RWPE1 (cell line): ENCODE data around the gene RBCK1.
A peak's percentile ranks its signal among the peaks of the same experiment; 100 is the strongest.
"Not testable (repeated sequence)": the region's sequence is repeated elsewhere in the genome, so short reads cannot be mapped to it uniquely, and the experiment has no call there.

Experiments
- CTCF ChIA-PET: fragments of 350-600 bp; sonication (Branson Sonifier 250); formaldehyde crosslinking; extraction: SDS; loops from one replicate; lab custom pipeline; 2021; lab: Yijun Ruan, JAX
- POLR2A ChIA-PET: fragments of 400-600 bp; formaldehyde crosslinking; extraction: SDS; loops from one replicate; lab custom pipeline; 2020; ENCODE audit warnings: antibody characterized with exemption; ENCODE audit not compliant: low non-redundant PET; lab: Yijun Ruan, JAX
- DNase-seq: peaks from one replicate; pipeline ENCODE4 v3.0.0; 2012; ENCODE audit warnings: low spot score
- H3K27ac ChIP-seq: fragments of 450-650 bp; 2 replicates; pipeline ENCODE4 v1.5.1; 2017
- TF ChIP-seq, protein P1 (sequence below): fragments of 450-650 bp; conservative IDR thresholded peaks from 2 replicates; pipeline ENCODE4 v1.5.1; 2017; ENCODE audit warnings: low read depth, mild to moderate bottlenecking

Gene RBCK1

DNA sequence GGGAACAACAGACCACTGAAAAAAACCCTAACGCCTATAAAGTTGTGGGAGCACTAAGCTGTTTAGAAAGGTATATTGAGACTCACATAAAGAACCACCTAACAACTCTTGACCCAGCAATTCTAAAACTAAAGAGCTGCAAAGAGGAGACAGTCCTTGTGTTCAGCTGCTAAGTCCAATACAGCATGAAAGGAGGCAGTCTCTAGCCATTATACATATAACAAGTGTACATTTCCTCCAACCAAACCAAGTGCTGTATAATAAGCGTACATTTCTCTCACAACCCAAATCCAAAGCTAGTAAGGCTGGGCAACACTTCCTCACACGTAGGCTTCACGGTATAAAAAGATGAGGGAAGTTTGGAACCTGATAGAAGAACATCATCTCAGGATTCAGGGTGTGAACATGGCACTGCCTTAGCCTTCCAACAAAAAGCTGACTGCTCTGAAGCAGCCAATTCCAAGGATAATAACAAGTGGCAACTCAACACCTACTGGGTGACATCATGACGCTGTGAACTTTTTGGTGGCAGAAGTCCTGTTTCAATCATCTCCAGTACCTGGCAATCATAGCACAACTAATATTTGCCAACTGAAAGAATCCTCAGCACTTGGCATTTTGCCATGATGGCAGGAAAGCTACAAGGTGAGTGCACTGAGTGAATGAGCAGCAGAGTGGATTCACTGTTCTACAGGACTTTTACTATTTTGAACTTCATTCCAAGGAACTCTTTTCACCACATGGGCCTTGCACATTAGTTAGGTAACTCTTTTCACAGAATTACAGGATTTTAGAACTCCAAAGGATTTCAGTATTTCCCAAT is 37.6 kb downstream of the RBCK1 start:
- TF ChIP-seq, protein P1, sequence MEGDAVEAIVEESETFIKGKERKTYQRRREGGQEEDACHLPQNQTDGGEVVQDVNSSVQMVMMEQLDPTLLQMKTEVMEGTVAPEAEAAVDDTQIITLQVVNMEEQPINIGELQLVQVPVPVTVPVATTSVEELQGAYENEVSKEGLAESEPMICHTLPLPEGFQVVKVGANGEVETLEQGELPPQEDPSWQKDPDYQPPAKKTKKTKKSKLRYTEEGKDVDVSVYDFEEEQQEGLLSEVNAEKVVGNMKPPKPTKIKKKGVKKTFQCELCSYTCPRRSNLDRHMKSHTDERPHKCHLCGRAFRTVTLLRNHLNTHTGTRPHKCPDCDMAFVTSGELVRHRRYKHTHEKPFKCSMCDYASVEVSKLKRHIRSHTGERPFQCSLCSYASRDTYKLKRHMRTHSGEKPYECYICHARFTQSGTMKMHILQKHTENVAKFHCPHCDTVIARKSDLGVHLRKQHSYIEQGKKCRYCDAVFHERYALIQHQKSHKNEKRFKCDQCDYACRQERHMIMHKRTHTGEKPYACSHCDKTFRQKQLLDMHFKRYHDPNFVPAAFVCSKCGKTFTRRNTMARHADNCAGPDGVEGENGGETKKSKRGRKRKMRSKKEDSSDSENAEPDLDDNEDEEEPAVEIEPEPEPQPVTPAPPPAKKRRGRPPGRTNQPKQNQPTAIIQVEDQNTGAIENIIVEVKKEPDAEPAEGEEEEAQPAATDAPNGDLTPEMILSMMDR = no peak
- ChIA-PET POLR2A (interaction anchor here (0.5 kb wide), 1 partner anchor 11 kb away, joined by 4 read pairs; no protein-coding TSS in a partner anchor), CTCF (interaction anchor here (0.6 kb wide), 1 partner anchor 1229 kb away, joined by 3 read pairs; no protein-coding TSS in a partner anchor)
- no peak for DNase-seq
- H3K27ac ChIP-seq = peak overlapping the region; percentile 39; the same call in 1 of the 2 replicates

DNA sequence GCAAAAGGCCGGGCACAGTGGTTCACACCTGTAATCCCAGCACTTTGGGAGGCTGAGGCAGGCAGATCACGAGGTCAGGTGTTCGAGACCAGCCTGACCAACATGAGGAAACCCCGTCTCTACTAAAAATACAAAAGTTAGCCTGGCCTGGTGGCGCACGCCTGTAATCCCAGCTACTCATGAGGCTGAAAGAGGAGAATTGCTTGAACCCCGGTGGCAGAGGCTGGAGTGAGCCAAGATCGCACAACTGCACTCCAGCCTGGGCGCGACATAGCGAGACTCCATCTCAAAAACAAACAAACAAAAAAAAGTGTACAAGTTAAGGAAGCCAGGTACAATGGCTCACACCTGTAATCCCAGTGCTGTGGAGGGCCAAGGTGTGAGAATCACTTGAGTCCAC is 43.9 kb downstream of the RBCK1 start:
- H3K27ac ChIP-seq = peak overlapping the region; percentile 6
- DNase-seq, CTCF ChIA-PET, POLR2A ChIA-PET: not testable (repeated sequence)

DNA sequence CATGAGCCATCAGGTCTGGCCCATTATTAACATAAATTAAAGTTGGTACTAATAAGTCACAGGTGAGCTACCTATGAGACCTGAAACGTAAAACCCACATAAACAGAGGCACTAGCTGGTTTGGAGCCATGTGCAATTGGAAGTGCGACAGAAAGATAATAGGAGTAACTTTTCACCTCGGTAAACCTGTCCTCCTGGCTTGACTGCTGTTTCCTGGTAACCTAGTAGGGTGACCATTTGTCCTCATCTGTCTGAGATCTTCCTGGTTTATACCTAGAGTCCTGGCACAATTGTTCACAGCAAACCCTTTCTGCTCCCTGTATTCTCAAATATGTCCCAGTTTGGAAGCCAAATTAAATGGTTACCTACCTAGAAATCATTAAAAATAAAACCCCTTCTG is 46.9 kb downstream of the RBCK1 start:
- ChIA-PET CTCF (interaction anchor here (0.7 kb wide), 1 partner anchor 20 kb away, joined by 4 read pairs; no protein-coding TSS in a partner anchor), POLR2A (no interaction called here)
- no peak overlapping the region for H3K27ac ChIP-seq
- TF ChIP-seq, protein P1 = no peak
- no peak for DNase-seq

DNA sequence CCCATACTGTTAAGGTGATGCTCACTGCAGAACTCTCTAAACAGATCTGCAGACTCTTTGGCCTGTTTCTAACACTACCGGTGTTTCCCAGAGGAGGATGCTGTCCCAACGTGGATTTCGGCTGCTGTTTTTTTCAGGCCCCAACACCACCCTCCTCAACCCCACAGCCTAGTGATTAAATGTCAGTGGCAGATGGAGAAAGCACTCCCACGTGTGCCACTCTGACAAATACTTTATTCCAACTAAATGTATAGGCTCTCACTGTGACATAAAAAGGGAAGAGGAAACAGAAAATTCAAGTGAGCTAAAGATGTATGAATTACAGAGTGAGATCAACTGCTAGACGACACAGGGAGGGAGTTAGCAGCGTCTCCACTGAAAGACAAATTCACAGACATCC is 50.7 kb downstream of the RBCK1 start:
- POLR2A ChIA-PET = no interaction called here
- TF ChIP-seq, protein P1 = no peak
- CTCF ChIA-PET = no interaction called here
- DNase-seq = no peak
- H3K27ac ChIP-seq = no peak overlapping the region

DNA sequence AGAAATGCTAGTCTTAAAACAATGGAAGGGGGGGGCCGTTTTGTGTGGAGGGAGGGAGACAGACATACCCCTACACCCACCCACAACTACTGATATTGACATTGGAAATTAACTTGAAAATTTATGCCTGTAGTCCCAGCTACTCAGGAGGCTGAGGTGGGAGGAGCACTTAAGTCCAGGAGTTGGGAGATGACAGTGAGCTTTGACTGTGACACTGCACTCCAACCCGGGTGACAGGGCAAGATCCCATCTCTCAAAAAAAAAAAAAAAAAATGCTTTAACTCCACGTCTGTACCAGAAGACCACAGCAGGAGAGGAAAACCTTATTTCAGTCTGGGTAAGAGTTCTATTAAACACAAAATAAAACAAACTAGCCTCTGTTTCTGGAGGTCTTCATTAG is 52.1 kb downstream of the RBCK1 start:
- H3K27ac ChIP-seq = no peak overlapping the region
- DNase-seq = no peak
- CTCF ChIA-PET = interaction anchor here (0.6 to 0.7 kb wide), 2 partner anchors 160 to 562 kb away, joined by 4 to 5 read pairs; no protein-coding TSS in a partner anchor
- TF ChIP-seq, protein P1 = no peak
- POLR2A ChIA-PET = no interaction called here

DNA sequence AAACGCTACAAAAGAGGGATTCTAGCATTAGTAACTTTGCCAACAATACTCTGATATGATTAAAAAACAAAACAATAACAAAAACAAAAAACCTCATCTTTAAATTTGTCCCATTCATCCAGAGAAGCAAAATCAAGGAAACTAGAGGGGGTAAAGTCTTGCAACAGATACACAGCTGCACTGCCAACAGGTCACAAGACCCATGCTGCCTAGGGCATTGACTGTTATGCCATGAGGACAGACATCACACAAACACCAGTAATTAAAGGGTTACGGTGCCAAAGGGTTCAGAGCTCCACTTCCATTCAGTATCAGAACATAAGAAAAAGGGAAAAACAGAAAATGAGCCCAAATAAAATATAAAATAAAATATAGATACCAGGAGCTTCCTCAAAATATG is 52.6 kb downstream of the RBCK1 start:
- H3K27ac ChIP-seq = no peak overlapping the region
- ChIA-PET POLR2A (no interaction called here), CTCF (interaction anchor here (0.6 to 0.7 kb wide), 2 partner anchors 160 to 331 kb away, joined by 3 to 5 read pairs; no protein-coding TSS in a partner anchor)
- TF ChIP-seq, protein P1 = no peak
- DNase-seq = peak; percentile 35
